Suprapubic skin (tissue), 4 donors: ENCODE data around the gene TRAF3. TPM values are rescaled to one million over a fixed set of nuclear protein-coding genes. Genes with fewer than 3 reads are reported as not detected.
"Not testable (repeated sequence)": the region's sequence is repeated elsewhere in the genome, so short reads cannot be mapped to it uniquely, and the experiment has no call there.

ENCODE experiments used
- DNase-seq, 2 donors: peaks; one replicate each; pipeline ENCODE4 v3.0.0-alpha.2; 2019; ENCODE audit warnings: low spot score in 2 of 2
- H3K27ac ChIP-seq: fragments of 200-600 bp; sonication (generic); one replicate; pipeline ENCODE4 v1.5.1; 2019
- H3K27me3 ChIP-seq: fragments of 200-600 bp; sonication (generic); one replicate; pipeline ENCODE4 v1.5.1; 2019
- H3K36me3 ChIP-seq: fragments of 200-600 bp; sonication (generic); one replicate; pipeline ENCODE4 v1.5.1; 2019
- H3K4me1 ChIP-seq: fragments of 200-600 bp; sonication (generic); one replicate; pipeline ENCODE4 v1.5.1; 2019
- H3K4me3 ChIP-seq: fragments of 200-600 bp; sonication (generic); one replicate; pipeline ENCODE4 v1.5.1; 2019; ENCODE audit warnings: mild to moderate bottlenecking
- H3K9me3 ChIP-seq: fragments of 200-600 bp; sonication (generic); one replicate; pipeline ENCODE4 v1.5.1; 2019
- EP300 ChIP-seq: sonication (generic); formaldehyde crosslinking; IDR thresholded peaks from one replicate; pipeline ENCODE4 v1.6.1; 2017; ENCODE audit warnings: antibody characterized with exemption
- POLR2A ChIP-seq, 2 donors: fragments of 450-650 bp; IDR thresholded peaks; one replicate each; pipeline ENCODE4 v1.6.1; 2017; ENCODE audit warnings: antibody characterized with exemption in 2 of 2, mild to moderate bottlenecking in 2 of 2, moderate library complexity in 2 of 2
- POLR2AphosphoS5 ChIP-seq, 3 donors: sonication (generic); formaldehyde crosslinking; IDR thresholded peaks; one replicate each; pipeline ENCODE4 v1.6.1; 2017; ENCODE audit warnings: antibody characterized with exemption in 3 of 3
- whole genome bisulfite sequencing: methylation state at CpG from one replicate; pipeline ENCODE4 v1.1.5; 2018; 5-methylcytosine and 5-hydroxymethylcytosine counted together
- total RNA-seq, 4 donors: library from RNA; depleted of rRNA; stranded (reverse); fragments of >200 nt; gene quantifications; one replicate each; pipeline ENCODE4 v1.1.0, GENCODE V29; 2016
- TF ChIP-seq, protein P1 (sequence below), 2 donors: fragments of 200-600 bp in 1 of 2; fragments of 450-650 bp in 1 of 2; sonication (generic) in 1 of 2; IDR thresholded peaks; one replicate each; pipeline ENCODE4 v1.5.1; 2016 to 2019; ENCODE audit warnings: antibody characterized with exemption in 2 of 2, mild to moderate bottlenecking in 1 of 2, moderate library complexity in 1 of 2

Gene TRAF3
- total RNA-seq, 4 donors from 2014 or later = 8.7 to 22.8 (median 14.2) TPM

DNA sequence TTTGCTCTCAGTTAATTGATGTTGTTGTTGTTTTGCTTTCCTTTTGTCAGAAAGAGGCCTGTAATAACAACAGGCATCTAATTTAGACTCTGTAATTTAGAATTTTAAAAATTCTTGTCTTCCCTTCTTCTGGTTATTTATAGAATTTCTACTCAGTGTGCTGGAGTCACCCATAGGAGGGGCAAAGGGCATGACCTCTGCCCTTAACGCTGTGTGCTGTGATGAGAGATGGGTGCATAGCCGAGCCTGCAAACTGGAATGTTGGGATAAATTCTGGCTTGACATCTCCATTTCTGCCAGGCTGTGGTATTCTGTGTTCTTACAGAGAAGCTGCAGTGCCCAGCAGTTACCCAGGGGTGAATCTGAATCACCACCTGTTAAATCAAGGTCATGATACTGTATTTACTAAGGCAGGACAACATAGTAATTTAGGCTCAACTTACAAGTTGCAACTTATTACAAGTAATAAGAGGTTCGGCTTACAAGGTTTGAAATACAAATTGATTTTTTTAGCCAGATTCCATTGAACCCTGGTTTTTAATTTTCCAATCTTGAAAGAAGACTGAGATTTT, 53.3 kb downstream of the TRAF3 start:
- no peak for DNase-seq
- no peak overlapping the region for H3K27ac ChIP-seq
- no peak overlapping the region for H3K4me3 ChIP-seq
- no peaks in the 10 kb centered on the region for H3K9me3 ChIP-seq
- no peaks in the 10 kb centered on the region for H3K27me3 ChIP-seq
- WGBS = 88% methylated on average over 3 of the region's 3 CpGs
- peaks cover 3% of the 10 kb centered on the region for H3K36me3 ChIP-seq
- no peaks in the 10 kb centered on the region for H3K4me1 ChIP-seq
- TF ChIP-seq, protein P1, sequence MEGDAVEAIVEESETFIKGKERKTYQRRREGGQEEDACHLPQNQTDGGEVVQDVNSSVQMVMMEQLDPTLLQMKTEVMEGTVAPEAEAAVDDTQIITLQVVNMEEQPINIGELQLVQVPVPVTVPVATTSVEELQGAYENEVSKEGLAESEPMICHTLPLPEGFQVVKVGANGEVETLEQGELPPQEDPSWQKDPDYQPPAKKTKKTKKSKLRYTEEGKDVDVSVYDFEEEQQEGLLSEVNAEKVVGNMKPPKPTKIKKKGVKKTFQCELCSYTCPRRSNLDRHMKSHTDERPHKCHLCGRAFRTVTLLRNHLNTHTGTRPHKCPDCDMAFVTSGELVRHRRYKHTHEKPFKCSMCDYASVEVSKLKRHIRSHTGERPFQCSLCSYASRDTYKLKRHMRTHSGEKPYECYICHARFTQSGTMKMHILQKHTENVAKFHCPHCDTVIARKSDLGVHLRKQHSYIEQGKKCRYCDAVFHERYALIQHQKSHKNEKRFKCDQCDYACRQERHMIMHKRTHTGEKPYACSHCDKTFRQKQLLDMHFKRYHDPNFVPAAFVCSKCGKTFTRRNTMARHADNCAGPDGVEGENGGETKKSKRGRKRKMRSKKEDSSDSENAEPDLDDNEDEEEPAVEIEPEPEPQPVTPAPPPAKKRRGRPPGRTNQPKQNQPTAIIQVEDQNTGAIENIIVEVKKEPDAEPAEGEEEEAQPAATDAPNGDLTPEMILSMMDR (IDR thresholded peaks at IDR 0.05) = no peak
- no peak for TF ChIP-seq POLR2A (IDR thresholded peaks at IDR 0.05)
- no peak for TF ChIP-seq POLR2AphosphoS5 (IDR thresholded peaks at IDR 0.05)
- TF ChIP-seq EP300 = no peak

DNA sequence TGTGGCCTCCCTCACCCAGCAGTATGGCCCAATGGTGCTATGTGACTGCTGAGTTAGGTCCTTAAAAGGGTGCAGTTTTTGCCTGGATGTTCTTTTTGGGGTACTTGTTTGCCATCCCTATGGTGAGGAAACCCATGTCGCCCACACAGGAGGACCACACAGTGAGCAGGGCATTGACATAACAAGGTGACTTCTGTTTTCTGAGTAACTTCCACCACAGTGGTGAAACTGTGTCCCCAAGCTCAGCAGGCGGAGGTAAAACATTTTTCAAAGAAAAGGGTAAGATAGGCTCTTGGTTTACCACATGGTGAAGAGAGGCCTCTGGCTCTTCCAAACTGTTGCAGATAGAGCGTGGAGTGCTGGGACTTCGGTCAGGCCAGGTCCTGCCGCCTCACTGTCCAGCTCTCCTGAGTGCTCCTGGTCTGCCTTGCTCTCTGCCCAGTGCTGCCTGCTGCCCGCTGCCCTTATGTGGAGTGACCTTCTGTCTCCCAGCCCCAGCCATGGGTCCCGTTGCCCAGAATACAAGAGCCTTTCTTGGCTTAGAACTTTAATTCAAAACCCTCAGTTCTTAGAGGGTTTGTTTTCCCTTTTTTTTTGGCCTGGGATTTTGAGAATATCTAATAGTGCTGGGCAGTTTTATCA, 54.0 kb downstream of the TRAF3 start:
- TF ChIP-seq EP300 (no peak), POLR2A (IDR thresholded peaks at IDR 0.05) (no peak), POLR2AphosphoS5 (IDR thresholded peaks at IDR 0.05) (no peak)
- TF ChIP-seq, protein P1 (IDR thresholded peaks at IDR 0.05) = no peak
- WGBS = 98% methylated on average over 7 of the region's 7 CpGs
- Histone ChIP-seq H3K27me3 (no peaks in the 10 kb centered on the region), H3K4me3 (no peak overlapping the region), H3K27ac (no peak overlapping the region), H3K36me3 (peaks cover 3% of the 10 kb centered on the region), H3K9me3 (no peaks in the 10 kb centered on the region), H3K4me1 (no peaks in the 10 kb centered on the region)
- DNase-seq = no peak

DNA sequence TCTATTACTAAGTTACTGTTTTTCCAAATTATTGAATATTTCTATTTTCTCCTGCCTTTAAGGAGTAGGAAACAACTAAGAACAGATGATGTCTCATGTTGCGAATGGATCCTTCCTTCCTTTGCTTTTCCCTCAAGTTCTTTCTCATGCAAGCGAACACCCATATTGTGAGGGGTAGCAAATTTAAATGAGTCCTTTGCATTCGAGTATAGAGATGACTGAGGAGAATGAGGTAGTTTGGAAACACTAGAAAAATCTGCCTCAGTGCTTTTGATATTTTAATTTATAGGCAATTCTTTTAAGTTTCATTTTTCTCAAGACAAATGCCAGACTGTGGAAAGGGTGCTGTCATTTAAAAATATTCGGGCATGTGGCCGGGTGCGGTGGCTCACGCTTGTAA, 56.1 kb downstream of the TRAF3 start:
- no peak for DNase-seq
- H3K27me3 ChIP-seq = no peaks in the 10 kb centered on the region
- no peak overlapping the region for H3K4me3 ChIP-seq
- TF ChIP-seq POLR2AphosphoS5 (IDR thresholded peaks at IDR 0.05) = no peak
- no peak for TF ChIP-seq EP300
- TF ChIP-seq, protein P1 (IDR thresholded peaks at IDR 0.05) = no peak
- TF ChIP-seq POLR2A (IDR thresholded peaks at IDR 0.05) = no peak
- no peaks in the 10 kb centered on the region for H3K4me1 ChIP-seq
- H3K9me3 ChIP-seq = no peaks in the 10 kb centered on the region
- 95% methylated on average over 7 of the region's 7 CpGs for WGBS
- H3K36me3 ChIP-seq = peaks cover 3% of the 10 kb centered on the region
- no peak overlapping the region for H3K27ac ChIP-seq

DNA sequence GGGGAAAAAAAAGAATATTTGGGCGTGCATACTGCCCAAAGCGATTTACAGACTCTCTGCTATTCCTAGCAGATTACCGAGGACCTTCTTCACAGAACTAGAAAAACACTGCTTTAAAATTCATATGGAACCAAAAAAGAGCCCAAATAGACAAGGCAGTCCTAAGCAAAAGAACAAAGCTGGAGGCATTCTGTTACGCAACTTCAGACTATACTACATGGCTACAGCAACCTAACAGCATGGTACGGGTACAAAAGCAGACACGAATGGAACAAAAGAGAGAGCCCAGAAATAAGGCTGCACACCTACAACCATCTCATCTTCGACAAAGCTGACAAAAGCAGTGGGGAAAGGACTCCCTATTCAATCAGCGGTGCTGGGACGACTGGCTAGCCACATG, 56.7 kb downstream of the TRAF3 start:
- H3K27me3 ChIP-seq = no peaks in the 10 kb centered on the region
- H3K36me3 ChIP-seq = peaks cover 3% of the 10 kb centered on the region
- H3K27ac ChIP-seq = no peak overlapping the region
- no peak for DNase-seq
- no peaks in the 10 kb centered on the region for H3K9me3 ChIP-seq
- H3K4me1 ChIP-seq = no peaks in the 10 kb centered on the region
- no peak overlapping the region for H3K4me3 ChIP-seq
- TF ChIP-seq POLR2A (IDR thresholded peaks at IDR 0.05) = no peak
- no peak for TF ChIP-seq POLR2AphosphoS5 (IDR thresholded peaks at IDR 0.05)
- TF ChIP-seq, protein P1 (IDR thresholded peaks at IDR 0.05) = no peak
- TF ChIP-seq EP300 = no peak
- WGBS = 94% methylated on average over 9 of the region's 9 CpGs

- Histone ChIP-seq H3K4me3 (no peak overlapping the region), H3K4me1 (no peaks in the 10 kb centered on the region), H3K27me3 (no peaks in the 10 kb centered on the region), H3K27ac (no peak overlapping the region), H3K9me3 (no peaks in the 10 kb centered on the region), H3K36me3 (peaks cover 3% of the 10 kb centered on the region)
- WGBS = 85% methylated on average over 5 of the region's 5 CpGs
- no peak for DNase-seq
- TF ChIP-seq POLR2AphosphoS5 (IDR thresholded peaks at IDR 0.05) (no peak), POLR2A (IDR thresholded peaks at IDR 0.05) (no peak), EP300 (no peak)
- TF ChIP-seq, protein P1 (IDR thresholded peaks at IDR 0.05) = no peak
Observed at GRCh38 chr14:102835959-102836358, 58.7 kb downstream of the TRAF3 start.

GRCh38 chr14:102837120-102837519, 59.9 kb downstream of the TRAF3 start:
- not testable (repeated sequence) for DNase-seq, H3K36me3 ChIP-seq, H3K27ac ChIP-seq, H3K9me3 ChIP-seq, H3K4me3 ChIP-seq, H3K27me3 ChIP-seq, H3K4me1 ChIP-seq
- WGBS = 91% methylated on average over 5 of the region's 5 CpGs
